ENCODE measurements around the gene TBX3.
"Not testable (repeated sequence)": the region's sequence is repeated elsewhere in the genome, so short reads cannot be mapped to it uniquely, and the experiment has no call there.

The TBX3 gene

DNA sequence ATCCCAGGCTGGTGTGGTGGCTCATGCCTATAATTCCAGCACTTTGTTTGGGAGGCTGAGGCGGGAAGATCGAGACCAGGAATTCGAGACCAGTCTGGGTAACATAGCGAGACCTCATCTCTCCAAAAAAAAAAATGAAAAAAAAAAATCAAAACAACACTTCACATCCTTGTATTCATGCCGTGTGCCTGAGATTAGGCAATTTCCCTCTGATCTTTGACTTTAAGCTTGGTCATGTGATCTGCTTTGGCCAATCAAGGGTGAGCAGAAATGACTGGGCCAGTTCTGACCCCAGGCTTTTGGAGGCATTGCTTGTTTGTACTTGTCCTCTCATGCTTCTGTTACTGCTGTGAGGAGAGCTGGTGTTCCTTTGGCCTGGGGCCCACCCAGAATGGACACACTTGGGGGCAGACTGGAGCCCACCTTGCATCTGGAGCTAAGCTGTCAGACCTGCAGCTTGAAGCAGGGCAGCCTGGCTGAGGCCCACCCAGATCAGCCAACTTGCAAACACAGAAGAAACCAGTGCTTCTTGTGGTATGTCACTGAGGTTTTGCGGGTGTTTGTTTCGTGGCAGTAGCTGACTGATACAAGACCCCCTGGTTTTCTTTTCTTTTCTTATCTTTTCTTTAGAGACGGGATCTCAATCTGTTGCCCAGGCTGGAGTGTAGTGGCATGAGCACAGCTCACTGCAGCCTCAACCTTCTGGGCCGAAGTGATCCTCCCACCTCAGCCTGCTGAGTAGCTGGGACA, 29.7 kb upstream of the TBX3 start:
- no peak for TF ChIP-seq CTCF (IDR thresholded peaks at IDR 0.05; ENCODE audit: low read depth, low read length, missing control alignments)
- H3K4me3 ChIP-seq (replicated peaks; ENCODE audit: low read depth, low read length), result no peak overlapping the region
- no peak for DNase-seq (ENCODE audit: extremely low read depth, low read depth)

DNA sequence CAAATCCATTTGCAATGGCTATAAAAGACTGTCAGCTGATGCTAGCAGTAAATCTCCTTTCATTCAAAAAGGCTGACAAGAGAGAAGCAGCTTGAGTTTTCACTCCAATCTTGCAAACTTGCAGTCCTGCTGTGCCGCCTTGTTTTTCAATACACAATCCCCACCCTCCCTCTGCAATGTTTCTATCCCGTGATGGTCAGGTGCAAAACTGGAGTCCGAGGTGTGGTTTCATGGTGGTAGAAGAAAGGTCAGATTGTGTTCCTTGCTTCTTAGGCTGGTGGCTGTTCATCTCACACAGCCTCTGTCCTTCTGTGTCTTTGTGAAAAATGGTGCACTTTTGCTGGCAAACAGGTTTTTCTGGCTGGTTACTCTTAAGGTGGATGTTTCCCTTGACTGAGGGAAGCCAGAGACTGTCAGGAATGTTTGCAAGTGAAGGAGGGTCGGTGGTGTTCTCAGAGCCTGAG, 27.7 kb upstream of the TBX3 start:
- TF ChIP-seq CTCF (IDR thresholded peaks at IDR 0.05; ENCODE audit: low read depth, low read length, missing control alignments), result no peak
- DNase-seq (ENCODE audit: extremely low read depth, low read depth), result no peak

GRCh38 chr12:114710151-114710550, 26.2 kb upstream of the TBX3 start:
- TF ChIP-seq CTCF (IDR thresholded peaks at IDR 0.05; ENCODE audit: low read depth, low read length, missing control alignments), result no peak
- no peak for DNase-seq (ENCODE audit: extremely low read depth, low read depth)
- no peak overlapping the region for H3K4me3 ChIP-seq (replicated peaks; ENCODE audit: low read depth, low read length)

More for the DNA sequence above, 27.7 kb upstream of the TBX3 start:
- H3K4me3 ChIP-seq (replicated peaks; ENCODE audit: low read depth, low read length), result no peak overlapping the region

- no peak for TF ChIP-seq CTCF (IDR thresholded peaks at IDR 0.05; ENCODE audit: low read depth, low read length, missing control alignments)
- no peak overlapping the region for H3K4me3 ChIP-seq (replicated peaks; ENCODE audit: low read depth, low read length)
- DNase-seq (ENCODE audit: extremely low read depth, low read depth), result no peak
These were observed 25.1 kb upstream of the TBX3 start for GRCh38 chr12:114709112-114709511.

GRCh38 chr12:114708598-114708997, 24.6 kb upstream of the TBX3 start:
- DNase-seq (ENCODE audit: extremely low read depth, low read depth); H3K4me3 ChIP-seq (replicated peaks; ENCODE audit: low read depth, low read length): not testable (repeated sequence)

GRCh38 chr12:114704096-114704495, 20.1 kb upstream of the TBX3 start:
- TF ChIP-seq CTCF (IDR thresholded peaks at IDR 0.05; ENCODE audit: low read depth, low read length, missing control alignments), result no peak
- DNase-seq (ENCODE audit: extremely low read depth, low read depth), result no peak
- H3K4me3 ChIP-seq (replicated peaks; ENCODE audit: low read depth, low read length), result no peak overlapping the region

DNA sequence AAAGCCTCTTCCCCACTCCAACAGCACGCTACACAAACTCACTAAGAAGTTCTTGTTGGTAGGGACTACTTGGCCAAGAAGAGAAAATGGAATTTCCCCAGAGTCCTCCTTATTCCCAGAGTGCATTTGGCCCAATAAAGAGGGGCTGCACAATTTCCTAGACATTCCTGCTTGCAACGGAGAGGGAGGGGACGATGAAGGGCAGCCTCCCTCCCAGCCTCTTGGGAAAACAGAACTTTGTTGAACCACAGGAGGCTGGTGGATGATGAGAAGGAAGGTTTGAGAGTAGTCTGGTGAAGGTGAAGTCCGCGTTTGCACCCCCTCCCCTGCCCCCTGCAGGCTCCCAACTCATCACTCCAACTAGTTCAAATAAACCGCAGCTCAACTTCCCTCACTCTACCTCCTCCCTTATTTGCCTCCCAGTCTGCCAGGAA, 19.1 kb upstream of the TBX3 start:
- TF ChIP-seq CTCF (IDR thresholded peaks at IDR 0.05; ENCODE audit: low read depth, low read length, missing control alignments), result no peak
- no peak overlapping the region for H3K4me3 ChIP-seq (replicated peaks; ENCODE audit: low read depth, low read length)
- DNase-seq (ENCODE audit: extremely low read depth, low read depth), result no peak

All from HFF-Myc (cell line).